ENCODE results near the gene EEF1B2. TPM values are rescaled to one million over a fixed set of nuclear protein-coding genes. Genes with fewer than 3 reads are reported as not detected.
"Not testable (repeated sequence)": the region's sequence is repeated elsewhere in the genome, so short reads cannot be mapped to it uniquely, and the experiment has no call there.

EEF1B2 gene
- total RNA-seq, 1 donor from 2014 or later: 614 TPM

DNA sequence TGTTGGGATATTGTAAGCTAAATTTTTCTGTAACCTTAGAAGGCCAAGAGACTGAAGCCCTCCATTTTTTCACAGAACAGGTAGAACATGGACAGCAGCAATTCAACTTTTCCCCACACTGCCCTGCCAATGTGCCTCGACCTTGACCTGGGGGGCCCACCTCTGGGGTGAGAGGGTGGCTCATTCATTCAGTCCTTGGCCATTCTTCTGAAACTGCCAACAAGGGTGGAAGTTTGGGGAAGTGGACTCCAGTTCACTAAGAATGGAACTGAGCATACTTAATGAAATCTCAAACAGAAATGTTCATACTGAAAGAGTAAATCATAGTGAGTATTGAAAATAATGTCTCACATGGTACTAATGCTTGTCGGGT, 1.1 kb downstream of the EEF1B2 start:
- Mint-ChIP-seq H3K4me1 (peaks cover 58% of the 10 kb centered on the region), H3K27ac (ENCODE audit: unreplicated experiment) (no peak overlapping the region), H3K27me3 (ENCODE audit: low read depth) (no peaks in the 10 kb centered on the region), H3K4me3 (peak overlapping the region; percentile 100), H3K9me3 (peaks cover 2% of the 10 kb centered on the region), H3K36me3 (ENCODE audit: low read depth) (peaks cover 27% of the 10 kb centered on the region)
- no peak for DNase-seq (ENCODE audit: low read depth, low spot score)
- TF ChIP-seq, protein P1, sequence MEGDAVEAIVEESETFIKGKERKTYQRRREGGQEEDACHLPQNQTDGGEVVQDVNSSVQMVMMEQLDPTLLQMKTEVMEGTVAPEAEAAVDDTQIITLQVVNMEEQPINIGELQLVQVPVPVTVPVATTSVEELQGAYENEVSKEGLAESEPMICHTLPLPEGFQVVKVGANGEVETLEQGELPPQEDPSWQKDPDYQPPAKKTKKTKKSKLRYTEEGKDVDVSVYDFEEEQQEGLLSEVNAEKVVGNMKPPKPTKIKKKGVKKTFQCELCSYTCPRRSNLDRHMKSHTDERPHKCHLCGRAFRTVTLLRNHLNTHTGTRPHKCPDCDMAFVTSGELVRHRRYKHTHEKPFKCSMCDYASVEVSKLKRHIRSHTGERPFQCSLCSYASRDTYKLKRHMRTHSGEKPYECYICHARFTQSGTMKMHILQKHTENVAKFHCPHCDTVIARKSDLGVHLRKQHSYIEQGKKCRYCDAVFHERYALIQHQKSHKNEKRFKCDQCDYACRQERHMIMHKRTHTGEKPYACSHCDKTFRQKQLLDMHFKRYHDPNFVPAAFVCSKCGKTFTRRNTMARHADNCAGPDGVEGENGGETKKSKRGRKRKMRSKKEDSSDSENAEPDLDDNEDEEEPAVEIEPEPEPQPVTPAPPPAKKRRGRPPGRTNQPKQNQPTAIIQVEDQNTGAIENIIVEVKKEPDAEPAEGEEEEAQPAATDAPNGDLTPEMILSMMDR (conservative IDR thresholded peaks at IDR 0.05): no peak

DNA sequence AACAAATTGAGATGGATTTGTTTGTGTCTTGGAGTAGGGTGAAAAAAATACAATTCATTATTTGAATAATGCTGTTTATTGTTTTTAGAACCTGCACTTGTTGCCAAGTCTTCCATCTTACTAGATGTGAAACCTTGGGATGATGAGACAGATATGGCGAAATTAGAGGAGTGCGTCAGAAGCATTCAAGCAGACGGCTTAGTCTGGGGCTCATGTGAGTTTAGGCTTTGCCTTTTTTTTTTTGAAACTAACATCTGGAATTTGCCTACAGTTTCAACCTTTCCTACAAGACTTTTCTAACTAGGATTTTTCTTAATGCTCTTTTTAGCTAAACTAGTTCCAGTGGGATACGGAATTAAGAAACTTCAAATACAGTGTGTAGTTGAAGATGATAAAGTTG, 2.7 kb downstream of the EEF1B2 start:
- not testable (repeated sequence) for H3K27me3 Mint-ChIP-seq (ENCODE audit: low read depth); H3K27ac Mint-ChIP-seq (ENCODE audit: unreplicated experiment); H3K9me3 Mint-ChIP-seq; DNase-seq (ENCODE audit: low read depth, low spot score)
- Mint-ChIP-seq H3K4me3 (peak overlapping the region; percentile 52), H3K36me3 (ENCODE audit: low read depth) (peaks cover 27% of the 10 kb centered on the region), H3K4me1 (peaks cover 50% of the 10 kb centered on the region)

DNA sequence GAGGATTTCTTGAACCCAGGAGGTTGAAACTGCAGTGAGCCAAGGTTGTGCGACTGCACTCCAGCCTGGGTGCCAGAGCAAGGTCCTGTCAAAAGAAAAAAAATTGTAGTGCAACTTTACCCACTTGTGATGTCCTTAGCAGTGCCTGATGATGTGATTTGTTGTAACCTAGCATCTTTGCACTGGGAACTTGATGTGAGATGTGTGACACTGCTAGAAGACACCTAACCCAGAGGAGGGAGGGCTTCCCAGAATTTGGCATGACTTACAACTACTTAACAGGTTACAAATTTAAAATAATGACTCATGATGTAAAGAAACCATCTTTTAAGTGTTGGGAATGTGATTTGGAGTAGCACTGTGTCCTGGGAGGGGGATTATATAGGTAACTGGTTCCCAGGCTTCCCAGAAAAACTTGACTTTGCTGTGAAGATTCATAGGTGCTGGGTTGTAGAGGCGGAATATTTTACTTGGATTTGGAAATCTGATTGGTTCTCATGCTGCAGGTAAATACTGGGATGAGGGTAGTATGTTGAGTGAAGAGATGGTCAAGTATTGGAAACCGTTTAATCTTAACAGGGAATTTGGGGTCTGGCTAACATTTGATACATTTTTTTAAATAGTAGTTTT, 3.7 kb downstream of the EEF1B2 start:
- H3K9me3 Mint-ChIP-seq: peaks cover 2% of the 10 kb centered on the region
- H3K27ac Mint-ChIP-seq (ENCODE audit: unreplicated experiment): no peak overlapping the region

DNA sequence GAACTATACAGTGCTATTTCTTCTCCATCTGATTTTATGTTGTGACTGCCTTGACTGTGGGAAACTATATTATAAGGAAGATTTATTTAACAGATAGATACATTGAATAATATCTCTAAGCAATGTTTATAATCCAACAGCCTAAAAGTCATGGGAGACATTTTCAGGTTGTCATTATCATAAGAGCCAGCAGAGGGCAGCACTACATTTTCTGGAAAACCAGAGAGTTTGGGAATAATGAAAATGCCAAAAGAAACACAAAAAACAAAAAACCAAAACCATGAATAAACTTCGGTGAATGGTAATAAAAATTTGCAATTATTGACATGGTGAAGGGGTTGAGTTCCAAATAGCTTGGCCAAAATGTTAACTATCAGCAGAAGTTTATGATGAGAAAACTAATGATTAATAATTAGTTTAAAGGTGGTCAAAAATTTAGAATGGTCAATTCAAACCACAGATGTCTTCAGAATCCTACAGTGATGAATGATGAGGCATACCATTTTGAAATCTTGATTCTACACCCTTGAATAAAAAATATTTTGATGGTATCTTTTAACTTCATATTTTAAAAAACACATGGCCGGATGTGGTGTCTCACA, 4.7 kb downstream of the EEF1B2 start:
- Mint-ChIP-seq H3K36me3 (ENCODE audit: low read depth) (peaks cover 34% of the 10 kb centered on the region), H3K4me3 (peak overlapping the region; percentile 70), H3K27me3 (ENCODE audit: low read depth) (no peaks in the 10 kb centered on the region), H3K27ac (ENCODE audit: unreplicated experiment) (no peak overlapping the region), H3K4me1 (peaks cover 37% of the 10 kb centered on the region), H3K9me3 (peaks cover 2% of the 10 kb centered on the region)
- peak; percentile 68 for DNase-seq (ENCODE audit: low read depth, low spot score)
- TF ChIP-seq, protein P1 (conservative IDR thresholded peaks at IDR 0.05): peak; percentile 85

More for the DNA sequence above, 3.7 kb downstream of the EEF1B2 start:
- TF ChIP-seq, protein P1 (conservative IDR thresholded peaks at IDR 0.05): no peak
- Mint-ChIP-seq H3K27me3 (ENCODE audit: low read depth) (no peaks in the 10 kb centered on the region), H3K4me1 (peaks cover 46% of the 10 kb centered on the region), H3K4me3 (peak overlapping the region; percentile 70), H3K36me3 (ENCODE audit: low read depth) (peaks cover 27% of the 10 kb centered on the region)
- no peak for DNase-seq (ENCODE audit: low read depth, low spot score)

DNA sequence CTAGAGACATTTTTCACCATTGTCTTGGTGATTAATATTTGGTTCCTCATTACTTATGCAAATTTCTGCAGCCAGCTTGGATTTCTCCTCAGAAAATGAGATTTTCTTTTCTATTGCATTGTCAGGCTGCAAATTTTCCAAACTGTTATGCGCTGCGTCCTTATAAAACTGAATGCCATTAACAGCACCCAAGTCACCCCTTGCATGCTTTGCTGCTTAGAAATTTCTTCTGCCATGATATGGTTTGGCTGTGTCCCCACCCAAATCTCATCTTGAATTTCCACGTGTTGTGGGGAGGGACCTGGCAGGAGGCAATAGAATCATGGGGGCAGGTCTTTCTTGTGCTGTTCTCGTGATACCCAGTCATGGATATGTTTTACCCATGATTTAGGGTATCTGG, 8.5 kb downstream of the EEF1B2 start:
- H3K4me3 Mint-ChIP-seq; H3K4me1 Mint-ChIP-seq; H3K27me3 Mint-ChIP-seq (ENCODE audit: low read depth); H3K9me3 Mint-ChIP-seq; H3K27ac Mint-ChIP-seq (ENCODE audit: unreplicated experiment); DNase-seq (ENCODE audit: low read depth, low spot score): not testable (repeated sequence)
- H3K36me3 Mint-ChIP-seq (ENCODE audit: low read depth): peaks cover 36% of the 10 kb centered on the region

DNA sequence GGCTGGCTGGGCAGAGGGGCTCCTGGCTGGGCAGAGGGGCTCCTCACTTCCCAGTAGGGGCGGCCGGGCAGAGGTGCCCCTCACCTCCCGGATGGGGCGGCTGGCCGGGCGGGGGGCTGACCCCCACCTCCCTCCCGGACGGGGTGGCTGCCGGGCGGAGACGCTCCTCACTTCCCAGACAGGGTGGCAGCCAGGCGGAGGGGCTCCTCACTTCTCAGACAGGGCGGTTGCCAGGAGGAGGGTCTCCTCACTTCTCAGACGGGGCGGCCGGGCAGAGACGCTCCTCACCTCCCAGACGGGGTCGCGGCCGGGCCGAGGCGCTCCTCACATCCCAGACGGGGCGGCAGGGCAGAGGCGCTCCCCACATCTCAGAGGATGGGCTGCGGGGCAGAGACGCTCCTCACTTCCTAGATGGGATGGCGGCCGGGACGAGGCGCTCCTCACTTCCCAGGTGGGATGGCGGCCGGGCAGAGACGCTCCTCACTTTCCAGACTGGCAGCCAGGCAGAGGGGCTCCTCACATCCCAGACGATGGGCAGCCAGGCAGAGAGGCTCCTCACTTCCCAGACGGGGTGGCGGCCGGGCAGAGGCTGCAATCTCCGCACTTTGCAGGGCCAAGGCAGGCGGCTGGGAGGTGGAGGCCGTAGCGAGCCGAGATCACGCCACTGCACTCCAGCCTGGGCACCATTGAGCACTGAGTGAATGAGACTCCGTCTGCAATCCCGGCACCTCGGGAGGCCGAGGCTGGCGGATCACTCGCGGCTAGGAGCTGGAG, 12.1 kb downstream of the EEF1B2 start:
- not testable (repeated sequence) for H3K4me1 Mint-ChIP-seq; H3K4me3 Mint-ChIP-seq; H3K9me3 Mint-ChIP-seq; H3K27ac Mint-ChIP-seq (ENCODE audit: unreplicated experiment); H3K27me3 Mint-ChIP-seq (ENCODE audit: low read depth); DNase-seq (ENCODE audit: low read depth, low spot score)
- H3K36me3 Mint-ChIP-seq (ENCODE audit: low read depth): peaks cover 35% of the 10 kb centered on the region

DNA sequence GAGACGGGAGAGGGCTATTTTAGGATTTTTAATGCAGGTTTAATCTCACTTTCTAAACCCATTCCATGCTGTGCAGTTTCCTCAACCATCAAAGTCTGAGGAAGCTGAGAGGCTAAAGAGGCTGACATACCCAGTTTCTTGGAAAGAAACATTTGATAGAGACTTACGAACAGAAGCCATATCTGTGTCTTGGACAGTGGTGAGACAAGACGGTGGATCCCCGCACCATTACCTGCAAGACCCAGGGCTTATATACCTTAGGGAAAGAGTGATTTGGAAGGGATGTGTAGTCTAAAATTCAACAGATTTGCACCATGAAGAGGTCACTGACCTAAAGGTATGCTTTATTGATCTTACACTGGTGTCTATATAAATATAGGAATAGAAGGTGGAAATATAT, 13.5 kb downstream of the EEF1B2 start:
- H3K9me3 Mint-ChIP-seq: no peaks in the 10 kb centered on the region
- TF ChIP-seq, protein P1 (conservative IDR thresholded peaks at IDR 0.05): no peak
- H3K36me3 Mint-ChIP-seq (ENCODE audit: low read depth): peaks cover 30% of the 10 kb centered on the region
- no peak overlapping the region for H3K27ac Mint-ChIP-seq (ENCODE audit: unreplicated experiment)
- H3K4me3 Mint-ChIP-seq: no peak overlapping the region
- no peak for DNase-seq (ENCODE audit: low read depth, low spot score)
- H3K4me1 Mint-ChIP-seq: no peaks in the 10 kb centered on the region
- H3K27me3 Mint-ChIP-seq (ENCODE audit: low read depth): no peaks in the 10 kb centered on the region

All from neural crest cell (in vitro differentiated cells).